ENCODE measurements around the gene LEPROT. TPM values are rescaled to one million over a fixed set of nuclear protein-coding genes. Genes with fewer than 3 reads are reported as not detected.

The LEPROT gene
- polyA plus RNA-seq, 1 donor (not counting 4 experiments of a cell fraction or from before 2014, with no cell fraction given): 82.5 TPM

GRCh38 chr1:65480684-65481405, 60.4 kb downstream of the LEPROT start:
- H3K27ac ChIP-seq (ENCODE audit: control insufficient read depth, insufficient read depth, low read length): no peak overlapping the region
- H3K9me1 ChIP-seq (ENCODE audit: control insufficient read depth, extremely low read depth, insufficient read depth, low read length): no peaks in the 10 kb centered on the region
- no peaks in the 10 kb centered on the region for H4K20me1 ChIP-seq (ENCODE audit: control insufficient read depth, extremely low read depth, insufficient read depth, low read length)
- dilution Hi-C loops (cut with MboI; ENCODE audit: extremely low pct_ligation_motif_present, low sequenced_read_pairs): no loop called here
- H2AFZ ChIP-seq (ENCODE audit: control insufficient read depth, low read length): no peak overlapping the region
- no peak overlapping the region for H3K9ac ChIP-seq (ENCODE audit: control insufficient read depth, extremely low read depth, insufficient read depth, low read length)
- no peaks in the 10 kb centered on the region for H3K79me2 ChIP-seq (ENCODE audit: control insufficient read depth, insufficient read depth, low read length)
- H3K4me1 ChIP-seq (ENCODE audit: control insufficient read depth, extremely low read depth, insufficient read depth, low read length): no peaks in the 10 kb centered on the region
- FAIRE-seq: peak; percentile 13
- H3K9me3 ChIP-seq (ENCODE audit: control insufficient read depth, low read depth, low read length): no peaks in the 10 kb centered on the region
- H3K36me3 ChIP-seq (ENCODE audit: control insufficient read depth in 2 of 2, extremely low read depth in 1 of 2, insufficient read depth in 2 of 2, low read length in 2 of 2): no peaks in the 10 kb centered on the region
- no peak for TF ChIP-seq CTCF (optimal IDR thresholded peaks at IDR 0.05 in 1 of 3, IDR thresholded peaks at IDR 0.05 in 1 of 3, conservative IDR thresholded peaks at IDR 0.05 in 1 of 3; ENCODE audit: extremely low read depth in 1 of 3, insufficient read depth in 2 of 3, low read length in 3 of 3)
- TF ChIP-seq EZH2 (IDR thresholded peaks at IDR 0.05; ENCODE audit: low read length): no peak
- no peaks in the 10 kb centered on the region for H3K27me3 ChIP-seq (ENCODE audit: control insufficient read depth, extremely low read depth, insufficient read depth, low read length)
- H3K4me2 ChIP-seq (ENCODE audit: control insufficient read depth, extremely low read depth, insufficient read depth, low read depth, low read length): no peak overlapping the region
- DNase-seq (ENCODE audit: low read depth, low spot score): no peak
- H3K4me3 ChIP-seq (ENCODE audit: control insufficient read depth in 2 of 3, extremely low read depth in 1 of 3, insufficient read depth in 2 of 3, low read depth in 1 of 3, low read length in 3 of 3): no peak overlapping the region

GRCh38 chr1:65483993-65484754, 63.7 kb downstream of the LEPROT start:
- Histone ChIP-seq H3K79me2 (ENCODE audit: control insufficient read depth, insufficient read depth, low read length) (no peaks in the 10 kb centered on the region), H3K27me3 (ENCODE audit: control insufficient read depth, extremely low read depth, insufficient read depth, low read length) (no peaks in the 10 kb centered on the region), H4K20me1 (ENCODE audit: control insufficient read depth, extremely low read depth, insufficient read depth, low read length) (no peaks in the 10 kb centered on the region), H3K36me3 (ENCODE audit: control insufficient read depth in 2 of 2, extremely low read depth in 1 of 2, insufficient read depth in 2 of 2, low read length in 2 of 2) (no peaks in the 10 kb centered on the region), H3K4me1 (ENCODE audit: control insufficient read depth, extremely low read depth, insufficient read depth, low read length) (no peaks in the 10 kb centered on the region), H2AFZ (ENCODE audit: control insufficient read depth, low read length) (no peak overlapping the region), H3K4me3 (ENCODE audit: control insufficient read depth in 2 of 3, extremely low read depth in 1 of 3, insufficient read depth in 2 of 3, low read depth in 1 of 3, low read length in 3 of 3) (no peak overlapping the region), H3K9me3 (ENCODE audit: control insufficient read depth, low read depth, low read length) (no peaks in the 10 kb centered on the region), H3K4me2 (ENCODE audit: control insufficient read depth, extremely low read depth, insufficient read depth, low read depth, low read length) (no peak overlapping the region), H3K9me1 (ENCODE audit: control insufficient read depth, extremely low read depth, insufficient read depth, low read length) (no peaks in the 10 kb centered on the region), H3K9ac (ENCODE audit: control insufficient read depth, extremely low read depth, insufficient read depth, low read length) (no peak overlapping the region), H3K27ac (ENCODE audit: control insufficient read depth, insufficient read depth, low read length) (no peak overlapping the region)
- TF ChIP-seq CTCF (optimal IDR thresholded peaks at IDR 0.05 in 1 of 3, IDR thresholded peaks at IDR 0.05 in 1 of 3, conservative IDR thresholded peaks at IDR 0.05 in 1 of 3; ENCODE audit: extremely low read depth in 1 of 3, insufficient read depth in 2 of 3, low read length in 3 of 3): no peak
- TF ChIP-seq EZH2 (IDR thresholded peaks at IDR 0.05; ENCODE audit: low read length): no peak
- no peak for FAIRE-seq
- DNase-seq (ENCODE audit: low read depth, low spot score): no peak
- dilution Hi-C loops (cut with MboI; ENCODE audit: extremely low pct_ligation_motif_present, low sequenced_read_pairs): no loop called here

Small RNA genes within 50 kb of the gene (small RNA-seq; reads per million reads assigned to genes)
- gene RNU2-15P (ENCODE audit: insufficient read length in 3 of 3, low read depth in 3 of 3, low replicate concordance in 1 of 3): 0 to 0.20 (median 0) reads per million in 3 experiments

Other genes starting within 250 kb of the LEPROT start
- gene DNAJC6, start 111.1 kb upstream of the LEPROT start, polyA plus RNA-seq: 5.5 to 8.2 TPM (median 7.7 TPM) in 3 replicates
- 2.8 to 6.5 TPM (median 5.5 TPM) in 3 replicates for gene LEPR, start within 50 bp of the LEPROT start, polyA plus RNA-seq